GM19238 (cell line): ENCODE results near the gene LMO7.
A peak's percentile ranks its signal among the peaks of the same experiment; 100 is the strongest.

Source experiments
- DNase-seq: peaks from one replicate; pipeline ENCODE4 v3.0.0; 2011; ENCODE audit warnings: low spot score; ENCODE audit not compliant: insufficient read length

LMO7 gene

DNA sequence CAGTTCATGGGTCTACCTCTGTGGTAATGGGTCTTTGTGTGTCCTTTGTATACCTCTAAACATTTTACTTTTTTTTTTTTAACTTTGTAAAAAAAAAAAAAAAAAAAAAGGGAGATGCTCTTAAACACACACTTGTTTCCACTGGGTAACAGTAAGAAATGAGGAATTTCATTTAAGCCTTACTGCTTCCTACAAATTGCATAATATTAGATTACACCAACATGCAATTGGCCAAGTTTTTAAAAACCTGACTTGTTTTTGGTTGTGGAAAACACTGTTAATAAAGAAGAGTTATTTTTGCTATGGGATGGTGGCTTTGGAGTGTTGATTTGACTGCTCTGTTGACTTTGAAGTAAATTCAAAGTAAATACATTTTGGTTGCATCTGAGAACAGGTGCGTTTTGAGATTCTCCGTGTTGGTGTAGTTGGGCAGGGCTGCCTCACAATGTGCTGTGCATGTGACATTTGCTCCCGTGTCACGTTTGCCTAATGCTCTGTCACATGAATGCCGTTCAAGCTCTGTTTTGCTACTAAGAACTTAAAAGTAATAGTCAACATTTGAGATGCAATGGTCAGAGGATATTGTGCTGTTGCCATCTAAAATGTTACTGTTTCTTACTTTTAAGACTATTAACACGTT, 202.4 kb downstream of the LMO7 start:
- DNase-seq = no peak

DNA sequence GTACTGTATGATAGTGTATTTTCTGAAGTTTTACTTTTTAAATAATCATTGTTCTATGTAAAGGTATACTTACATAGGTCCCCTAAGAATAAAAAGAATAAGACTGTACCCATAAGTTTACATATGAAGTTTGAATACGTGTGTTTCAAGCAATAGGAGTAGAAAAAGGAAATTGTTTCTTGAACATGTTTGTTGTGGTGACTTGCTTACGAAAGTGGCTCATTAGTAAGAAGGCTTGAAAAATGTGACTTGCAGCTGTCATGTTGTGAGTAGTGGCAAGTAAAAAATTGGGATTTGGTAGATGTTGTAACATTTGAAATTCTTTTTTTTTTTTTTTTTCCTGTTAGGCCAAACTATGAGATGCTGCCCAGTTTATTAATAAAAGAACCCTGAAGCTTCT, 203.3 kb downstream of the LMO7 start:
- DNase-seq = no peak

DNA sequence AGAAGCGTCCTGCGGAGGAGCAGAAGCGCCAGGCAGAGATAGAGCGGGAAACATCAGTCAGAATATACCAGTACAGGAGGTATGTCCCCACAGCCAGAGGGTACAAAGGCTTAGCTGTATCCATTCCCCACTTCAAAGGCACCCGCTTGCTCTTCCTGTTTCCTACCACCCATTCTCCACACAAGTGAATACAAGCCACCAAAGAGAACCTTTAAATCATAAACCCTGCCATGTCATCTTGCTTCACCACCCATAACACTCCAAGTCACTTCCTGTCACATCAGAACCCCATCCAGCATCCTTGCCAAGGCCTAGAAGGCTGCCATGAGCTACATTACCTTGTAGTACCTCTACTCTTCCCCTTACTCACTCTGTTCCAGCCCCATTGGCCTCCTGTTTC, 205.8 kb downstream of the LMO7 start:
- DNase-seq = no peak

DNA sequence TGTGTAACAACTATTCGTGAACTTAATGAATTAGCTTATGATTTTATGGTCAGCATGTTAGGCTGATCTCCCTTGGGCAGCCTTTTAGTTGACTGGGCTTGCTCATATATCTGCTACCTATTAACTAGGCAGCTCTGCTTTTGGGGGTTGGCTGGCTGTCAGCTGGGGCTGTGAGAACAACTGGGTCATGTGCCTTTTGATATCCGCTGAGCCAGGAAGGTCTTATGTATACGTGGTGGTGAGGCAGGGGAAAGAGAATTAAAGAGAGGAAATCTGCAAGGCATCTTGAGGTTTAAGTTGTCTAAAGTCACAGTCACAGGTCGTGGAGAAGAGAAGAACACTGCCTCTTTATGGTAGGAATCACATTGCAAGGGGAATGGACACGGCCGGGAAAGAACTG, 206.9 kb downstream of the LMO7 start:
- DNase-seq = no peak

DNA sequence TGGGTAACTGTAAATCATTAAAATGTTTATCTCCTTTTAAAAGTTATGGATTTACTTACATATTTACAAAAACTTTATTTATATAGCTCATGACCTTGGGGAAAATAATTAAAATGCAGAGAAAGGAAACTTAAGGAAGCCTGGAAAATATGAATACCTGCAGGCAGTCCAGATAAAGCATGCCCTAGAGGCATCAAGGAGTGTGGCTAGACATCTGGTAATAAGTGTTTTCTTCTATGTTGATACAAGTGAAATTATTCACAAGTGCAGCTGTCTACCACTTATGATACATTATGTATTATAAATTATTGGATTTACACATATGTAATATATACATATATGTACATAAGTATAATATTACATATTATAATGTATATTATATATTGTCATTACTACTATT, 207.9 kb downstream of the LMO7 start:
- DNase-seq = no peak

DNA sequence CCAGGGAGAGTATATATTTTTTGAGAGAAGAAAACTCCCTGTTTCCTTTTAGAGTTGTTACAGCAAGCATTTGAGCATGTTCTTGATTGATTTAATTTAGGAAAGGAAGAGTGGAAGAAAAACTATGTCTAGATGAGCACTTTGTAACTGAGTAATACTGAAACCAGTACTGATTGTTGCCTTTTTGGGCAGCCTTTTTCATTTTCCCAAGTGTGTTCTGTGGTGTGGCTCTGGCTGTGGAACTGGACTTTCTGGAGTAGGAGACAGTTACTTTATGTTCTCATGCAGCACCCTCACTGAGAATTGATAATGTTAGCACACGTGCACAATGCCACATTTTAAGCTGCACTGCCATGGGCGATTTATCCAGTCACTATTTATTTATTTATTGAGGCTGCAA, 211.5 kb downstream of the LMO7 start:
- DNase-seq = no peak

DNA sequence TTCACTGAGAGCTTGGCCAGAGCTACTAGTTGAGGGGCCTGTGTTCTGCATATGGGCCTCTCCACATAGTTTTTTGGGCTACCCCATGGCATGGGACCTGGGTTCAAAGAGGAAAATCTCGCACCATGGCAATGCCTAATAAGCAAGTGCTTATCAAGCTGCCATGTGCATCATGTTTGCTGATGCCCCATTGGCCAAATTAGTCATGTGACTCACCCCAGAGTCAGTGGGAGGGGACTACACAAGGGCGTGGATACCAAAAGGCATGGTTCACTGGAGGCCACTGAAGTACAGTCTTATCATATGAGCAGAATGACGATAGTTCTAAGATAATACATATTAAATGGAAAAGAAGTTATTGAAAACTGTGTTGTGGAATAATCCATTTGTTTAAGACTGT, 214.8 kb downstream of the LMO7 start:
- no peak for DNase-seq

DNA sequence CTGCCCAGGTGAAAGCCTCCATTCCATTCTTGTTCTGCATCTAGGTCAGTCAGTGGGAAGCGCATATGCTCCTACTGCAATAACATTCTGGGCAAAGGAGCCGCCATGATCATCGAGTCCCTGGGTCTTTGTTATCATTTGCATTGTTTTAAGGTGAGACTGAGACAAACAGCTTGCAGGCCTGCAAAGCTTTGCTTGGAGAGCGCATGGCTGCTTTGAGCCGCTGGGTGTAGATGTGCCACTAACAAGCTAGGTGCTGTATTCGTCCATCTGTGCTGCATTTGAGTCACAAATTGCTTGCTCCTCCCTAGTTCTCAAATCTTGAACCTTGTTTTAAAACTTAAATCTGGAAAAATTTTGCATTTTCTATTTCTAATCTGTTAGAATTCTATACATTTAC, 219.1 kb downstream of the LMO7 start:
- DNase-seq = no peak

DNA sequence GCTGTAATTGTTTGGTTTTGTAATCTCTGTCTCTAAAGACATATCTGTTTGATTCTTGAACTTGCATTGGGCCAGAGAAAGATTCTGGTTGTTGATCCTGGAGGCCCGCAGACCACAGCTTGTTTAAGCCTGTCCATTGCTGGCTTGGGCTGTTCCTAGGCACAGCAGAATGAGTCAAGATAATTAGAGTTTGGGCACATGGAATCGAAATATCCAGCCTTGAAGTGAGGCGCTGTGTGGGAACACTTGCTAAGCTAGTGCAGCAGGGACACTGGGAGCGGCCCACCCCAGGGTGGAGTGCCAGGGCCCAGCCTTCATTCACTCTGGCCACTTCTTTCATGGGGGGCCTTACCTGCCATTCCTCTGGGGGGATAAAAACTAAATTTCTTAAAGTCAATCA, 219.7 kb downstream of the LMO7 start:
- no peak for DNase-seq

DNA sequence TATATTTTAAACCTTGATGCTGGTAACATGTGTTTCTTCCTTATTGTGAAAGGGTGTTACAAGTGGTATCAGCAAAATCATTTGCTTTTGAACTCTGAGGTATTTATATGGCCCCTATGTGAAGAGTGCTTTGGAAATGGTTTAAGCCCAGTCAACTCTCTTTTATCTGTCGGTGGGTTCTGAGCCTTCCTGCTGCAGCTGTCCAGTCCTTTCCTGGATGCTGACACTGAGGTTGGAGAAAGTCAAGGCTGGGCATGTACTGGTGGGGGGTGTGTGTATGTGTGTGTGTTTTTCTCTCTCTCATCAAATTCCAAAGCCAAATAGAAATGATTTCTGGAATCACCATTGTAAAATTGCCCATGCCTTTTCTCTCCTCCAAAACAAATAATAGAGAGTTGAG, 221.2 kb downstream of the LMO7 start:
- no peak for DNase-seq

DNA sequence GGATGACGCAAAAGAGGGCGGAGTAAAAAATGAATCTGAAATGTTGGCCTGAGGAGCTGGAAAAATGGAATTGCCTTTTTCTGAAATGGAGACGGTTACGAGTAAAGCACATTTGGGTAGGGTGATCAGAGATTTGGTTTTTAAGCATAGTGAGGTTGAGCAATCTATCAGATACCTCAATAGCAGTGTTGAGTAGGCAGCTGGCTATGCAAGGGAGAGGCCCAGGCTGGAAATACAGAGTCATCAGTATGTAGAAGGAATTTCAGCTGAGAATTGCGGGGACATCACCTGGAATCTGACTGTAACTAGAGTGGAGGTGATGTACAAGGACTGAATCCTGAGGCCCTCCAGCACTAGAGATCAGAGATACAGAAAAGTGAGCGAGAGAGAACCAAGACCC, 224.8 kb downstream of the LMO7 start:
- DNase-seq = no peak

DNA sequence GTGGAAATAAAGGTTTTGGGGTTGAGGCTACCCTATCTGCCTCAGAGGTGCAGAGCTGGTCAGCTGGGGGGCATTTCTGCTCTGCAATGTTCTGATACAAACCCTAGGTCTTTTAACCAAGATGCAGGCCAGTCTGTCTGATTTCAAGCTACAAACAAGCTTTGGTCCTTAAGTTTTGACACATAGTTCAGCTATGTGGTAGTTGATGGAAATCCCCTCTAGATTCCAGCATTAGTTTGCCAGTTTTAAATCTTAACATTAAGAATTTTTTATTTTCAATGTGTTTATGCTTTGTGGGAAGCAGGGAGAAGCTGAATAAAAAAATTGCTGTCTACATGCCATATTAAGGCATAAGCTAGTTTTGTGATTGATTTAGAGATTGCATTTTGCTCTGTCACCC, 225.7 kb downstream of the LMO7 start:
- no peak for DNase-seq

DNA sequence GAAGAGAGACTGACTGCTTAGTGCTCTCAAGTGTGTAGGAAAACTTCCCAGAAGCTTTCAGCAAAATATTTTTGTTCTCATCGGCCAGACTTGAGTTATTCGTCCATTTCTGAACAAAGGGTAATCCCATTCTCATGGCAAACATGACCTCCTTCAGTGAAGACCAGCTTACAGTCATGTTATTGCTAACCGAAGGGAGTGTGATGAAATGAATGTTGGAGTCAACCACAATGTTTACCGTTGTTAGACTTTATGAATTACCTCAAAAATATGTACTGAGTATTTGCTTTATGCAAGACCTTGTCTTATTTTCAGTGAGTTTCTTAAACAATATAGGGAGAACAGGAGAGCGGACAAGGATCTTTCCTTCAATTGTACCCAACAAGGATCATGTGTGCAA, 228.6 kb downstream of the LMO7 start:
- DNase-seq = no peak

DNA sequence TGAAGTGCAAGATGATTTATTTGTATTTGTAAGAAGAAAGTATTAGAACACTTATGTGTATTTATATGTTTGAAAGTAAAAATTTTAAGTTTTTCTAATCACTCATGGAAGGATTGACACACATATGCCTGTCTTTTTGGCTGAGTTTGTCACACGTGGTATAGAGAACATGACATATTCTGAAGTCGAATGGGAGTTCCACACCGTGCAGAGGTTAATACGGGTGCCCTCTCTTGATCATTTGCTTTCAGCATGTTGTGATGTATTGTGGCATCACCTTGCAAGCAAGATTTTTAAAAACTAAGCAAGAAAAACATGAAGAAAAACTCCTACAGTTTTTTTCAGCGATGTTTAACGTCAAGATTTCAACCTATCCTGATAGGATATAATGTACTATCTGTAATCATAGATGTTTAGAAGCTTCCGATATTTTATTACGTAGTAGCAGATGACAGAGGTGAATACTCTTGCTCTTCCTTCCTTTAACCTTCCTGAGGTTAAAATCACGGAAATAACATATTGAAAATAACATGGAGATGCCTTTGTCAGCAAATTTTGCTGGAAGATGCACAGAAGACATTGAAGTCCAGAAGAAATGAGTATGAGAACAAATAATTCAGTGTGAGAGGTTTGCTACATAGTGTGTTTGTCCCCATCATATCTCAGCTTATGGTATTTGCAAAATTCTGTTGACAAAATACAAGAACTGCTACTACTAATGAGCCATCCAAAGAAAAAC, 231.4 kb downstream of the LMO7 start:
- DNase-seq = no peak

DNA sequence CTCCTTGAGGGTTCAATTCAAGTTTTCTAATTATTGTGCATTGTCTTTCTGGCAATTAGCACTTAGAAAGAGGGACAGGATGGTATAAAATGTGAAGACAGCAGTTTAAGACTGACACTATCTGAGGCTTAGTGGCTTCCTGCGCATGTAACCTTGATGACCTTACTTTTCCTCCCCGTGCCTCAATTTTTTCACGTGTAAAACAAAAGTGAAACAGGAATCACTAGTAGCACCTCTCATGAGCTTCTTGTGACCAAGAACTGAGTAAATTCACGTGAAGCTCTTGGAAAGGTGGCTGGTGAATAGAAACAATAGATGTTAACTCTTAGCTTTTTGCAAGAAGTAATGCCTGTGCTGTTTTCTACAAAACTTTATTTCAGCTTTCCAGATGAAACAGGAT, 233.9 kb downstream of the LMO7 start:
- no peak for DNase-seq

DNA sequence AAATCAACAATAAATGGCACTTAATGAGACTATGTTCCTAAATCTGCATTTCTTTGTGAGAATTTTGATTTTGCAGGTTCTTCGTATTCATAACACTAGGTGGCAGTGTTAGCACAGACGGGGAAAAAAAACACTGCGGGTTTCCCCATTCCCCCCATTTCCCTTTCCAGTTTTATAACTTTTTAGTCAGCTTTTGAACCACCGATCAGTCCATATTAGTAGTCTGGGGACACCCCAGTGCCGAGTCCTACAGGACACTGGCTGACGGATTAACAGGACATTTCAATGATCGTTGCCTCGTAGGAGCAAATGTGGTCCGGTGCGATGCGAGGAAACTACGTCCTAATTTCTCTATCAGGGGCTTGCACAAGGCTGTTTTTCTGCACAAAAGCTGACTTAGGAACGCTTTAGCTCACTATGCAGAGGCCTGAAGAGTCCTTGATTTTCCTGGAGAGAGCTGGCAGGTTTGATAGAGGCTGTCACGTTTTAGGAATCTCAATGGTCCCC, 234.3 kb downstream of the LMO7 start:
- no peak for DNase-seq

DNA sequence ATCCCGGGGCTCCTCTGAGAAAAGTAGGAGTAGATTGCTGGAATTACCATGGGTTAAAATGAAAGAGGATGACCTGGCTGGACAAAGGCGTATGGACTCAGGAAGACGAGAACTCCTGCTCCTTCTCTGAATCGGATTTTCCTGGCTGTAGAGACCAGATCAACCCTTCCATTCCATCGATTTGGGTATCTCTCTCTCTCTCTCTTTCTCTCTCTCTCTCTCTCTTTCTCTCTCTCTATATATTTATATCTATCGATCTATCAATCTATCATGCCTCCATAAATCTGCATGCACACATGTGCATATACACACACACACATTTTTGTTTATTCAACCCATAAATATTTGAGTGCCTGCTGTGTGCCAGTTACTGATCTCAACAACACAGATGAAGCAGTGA, 234.9 kb downstream of the LMO7 start:
- no peak for DNase-seq

DNA sequence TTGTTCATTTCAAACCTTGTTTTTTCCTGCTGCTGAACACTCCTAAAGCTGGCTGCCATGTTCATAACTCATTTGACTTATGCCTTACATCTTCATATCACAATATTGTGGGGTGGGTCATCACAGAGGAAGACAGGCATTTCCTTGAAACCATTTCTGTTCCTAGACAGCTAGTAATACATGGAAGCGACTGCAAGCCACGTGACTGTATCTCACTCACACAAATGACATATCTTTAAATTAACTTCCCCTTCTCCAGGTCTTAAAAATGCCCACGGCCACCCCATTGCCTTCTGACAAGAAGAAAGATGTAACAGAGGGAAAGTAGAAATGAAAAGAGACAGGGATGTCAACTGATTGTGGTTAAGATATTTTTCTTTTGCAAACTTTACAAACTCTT, 236.8 kb downstream of the LMO7 start:
- DNase-seq = no peak

DNA sequence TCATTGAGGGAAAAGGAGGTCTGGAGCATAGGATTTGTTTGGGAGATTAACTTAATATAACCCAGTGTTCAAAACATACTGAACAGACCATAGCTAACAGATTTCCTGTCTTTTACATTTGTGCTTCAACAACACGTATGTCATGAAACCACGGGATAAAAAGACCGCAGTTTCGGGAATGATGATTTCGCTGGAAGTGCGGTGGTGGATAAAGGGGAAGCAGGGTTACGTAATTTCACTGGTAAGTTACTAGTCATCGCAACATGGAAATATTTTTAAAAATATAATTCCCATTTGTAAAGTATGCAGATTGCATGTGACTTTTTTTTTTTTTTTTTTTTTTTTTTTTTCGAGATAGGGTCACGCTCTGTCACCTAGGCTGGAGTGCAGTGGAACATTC, 237.4 kb downstream of the LMO7 start:
- DNase-seq = no peak

DNA sequence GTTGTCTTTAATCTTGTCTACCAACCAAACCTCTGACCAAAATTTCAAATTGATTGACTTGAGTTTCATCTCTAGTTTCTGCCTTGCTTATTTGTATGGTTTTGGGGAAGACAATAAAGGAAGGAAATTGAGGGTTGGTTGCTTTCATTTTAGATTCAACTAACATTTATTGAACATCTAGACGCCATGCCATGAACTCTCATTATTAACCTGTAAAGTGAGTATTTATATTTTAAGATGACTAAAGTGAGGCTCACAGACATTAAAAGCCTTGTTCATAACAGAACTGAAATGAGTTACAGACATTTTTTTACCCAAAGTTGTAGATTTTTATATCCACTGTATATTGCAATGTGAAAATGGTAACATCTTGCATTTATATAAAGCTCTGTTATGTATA, 239.3 kb downstream of the LMO7 start:
- no peak for DNase-seq

DNA sequence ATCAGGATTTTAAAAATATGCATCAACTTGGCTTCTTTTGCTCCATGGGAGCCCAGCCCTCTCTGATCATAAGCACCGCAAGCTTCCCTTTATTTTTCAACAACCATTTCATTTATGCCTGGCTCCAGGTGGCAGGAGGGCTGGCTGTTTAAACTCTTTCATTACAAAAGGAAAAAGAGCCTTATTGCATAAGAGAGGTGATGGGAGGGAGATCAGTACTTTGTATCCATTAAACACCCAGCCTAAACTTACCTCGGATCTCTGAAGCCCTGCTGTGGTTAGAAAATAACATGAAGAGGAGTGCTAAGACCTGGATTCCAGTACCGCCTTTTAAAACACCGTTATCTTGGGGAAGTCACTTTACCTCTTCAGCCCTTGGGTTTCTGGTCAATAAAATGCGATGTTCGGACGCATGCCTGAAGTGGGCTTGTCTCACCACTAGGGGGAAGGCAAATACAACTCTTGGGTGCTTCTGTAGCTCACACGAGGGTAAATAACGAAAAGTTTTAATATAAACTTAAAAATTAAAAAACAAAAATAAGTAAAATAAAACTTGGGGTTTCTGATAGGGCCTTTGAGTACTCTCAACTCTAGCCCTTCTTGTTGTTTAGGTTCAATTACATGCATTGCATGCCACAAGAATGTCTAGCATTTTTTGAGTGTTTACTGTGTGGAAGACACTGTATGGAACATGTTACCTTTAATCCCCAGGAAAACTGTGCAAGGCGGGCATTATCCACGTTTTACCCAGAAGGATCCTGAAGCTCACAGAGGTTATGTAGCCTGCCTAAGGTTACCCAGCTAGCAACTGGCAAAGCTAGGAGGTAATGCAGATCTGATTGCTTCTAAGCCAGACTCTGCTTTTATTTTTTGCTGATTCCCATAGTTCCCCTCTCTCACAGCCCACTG, 240.3 kb downstream of the LMO7 start:
- peak; percentile 11 for DNase-seq

DNA sequence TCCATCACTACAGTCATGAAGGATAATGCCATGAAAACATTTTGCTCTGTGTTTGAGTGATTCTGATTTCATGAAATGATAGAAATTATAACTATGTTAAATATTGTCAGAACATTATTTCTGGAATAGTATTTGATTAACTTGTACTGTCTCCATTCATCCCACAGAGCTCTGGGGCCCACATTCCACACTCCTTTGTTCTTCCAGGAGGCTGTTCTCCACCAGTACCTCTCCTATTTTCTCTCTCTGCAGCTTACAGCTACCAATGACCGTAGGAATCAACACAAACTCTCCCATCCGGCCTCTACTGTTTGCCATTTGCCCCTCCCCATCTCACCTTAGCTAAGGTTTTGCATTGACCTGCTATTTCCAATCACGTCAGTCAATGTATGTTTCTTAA, 240.9 kb downstream of the LMO7 start:
- DNase-seq = no peak
